Measurements from ENCODE around the gene SHQ1.

The SHQ1 gene

DNA sequence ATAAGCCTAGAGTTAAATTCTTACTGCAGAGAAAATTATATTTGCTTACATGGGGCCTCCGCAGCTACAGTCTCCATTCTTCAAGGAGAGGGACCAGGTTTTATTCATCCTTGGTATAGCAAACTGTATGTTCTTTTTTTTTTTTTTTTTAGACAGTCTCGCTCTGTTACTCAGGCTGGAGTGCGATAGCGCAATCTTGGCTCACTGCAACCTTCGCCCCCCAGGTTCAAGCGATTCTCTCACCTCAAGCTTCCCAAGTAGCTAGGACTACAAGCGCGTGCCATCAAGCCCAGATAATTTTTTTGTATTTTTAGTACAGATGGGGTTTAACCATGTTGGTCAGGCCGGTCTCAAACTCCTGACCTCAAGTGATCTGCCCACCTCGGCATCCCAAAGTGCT is 2.1 kb downstream of the SHQ1 start:
- H3K4me1 ChIP-seq (ENCODE audit: control insufficient read depth, insufficient read depth, low read length, unreplicated experiment), result peaks cover 34% of the 10 kb centered on the region
- peak overlapping the region; percentile 80; the same call in 1 of the 2 replicates for H3K4me3 ChIP-seq (ENCODE audit: low read depth, low read length)
- no peaks in the 10 kb centered on the region; the same call in 1 of the 2 replicates for H3K36me3 ChIP-seq (ENCODE audit: insufficient read depth, low read length)
- no peak overlapping the region for H3K27ac ChIP-seq (ENCODE audit: low read depth, low read length)
- H3K79me2 ChIP-seq (ENCODE audit: control insufficient read depth, insufficient read depth, low read length, unreplicated experiment), result peaks cover 38% of the 10 kb centered on the region
- H3K27me3 ChIP-seq (ENCODE audit: insufficient read depth, low read length), result no peaks in the 10 kb centered on the region
- H2AFZ ChIP-seq (ENCODE audit: low read length, unreplicated experiment), result no peak overlapping the region

DNA sequence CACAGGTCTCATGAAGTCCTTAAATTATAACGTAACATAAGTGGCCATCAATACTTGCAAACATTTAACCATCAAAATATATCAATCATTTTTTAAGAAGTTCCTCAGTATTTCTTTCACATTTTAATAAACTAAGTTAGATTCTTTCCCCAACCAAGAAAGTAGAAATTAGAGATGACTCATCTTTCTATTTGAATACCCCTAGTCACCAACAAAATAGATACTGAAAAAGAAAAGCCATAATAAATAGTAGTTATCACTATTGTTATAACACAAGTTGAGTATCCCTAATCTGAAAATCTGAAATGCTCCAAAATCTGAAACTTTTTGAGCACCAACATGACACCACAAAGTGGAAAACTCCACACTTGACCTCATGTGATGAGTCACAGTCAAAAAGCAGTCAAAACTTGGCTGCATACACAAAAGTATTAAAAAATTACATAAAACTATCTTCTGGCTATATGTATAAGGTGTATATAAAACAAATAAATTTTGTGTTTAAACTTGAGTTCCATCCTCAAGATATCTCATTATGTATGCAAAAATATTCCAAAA is 3.7 kb downstream of the SHQ1 start:
- H3K4me3 ChIP-seq (ENCODE audit: low read depth, low read length), result no peak overlapping the region
- H3K36me3 ChIP-seq (ENCODE audit: insufficient read depth, low read length), result no peaks in the 10 kb centered on the region; the same call in 1 of the 2 replicates
- peaks cover 38% of the 10 kb centered on the region for H3K79me2 ChIP-seq (ENCODE audit: control insufficient read depth, insufficient read depth, low read length, unreplicated experiment)
- H2AFZ ChIP-seq (ENCODE audit: low read length, unreplicated experiment), result no peak overlapping the region
- no peak overlapping the region for H3K27ac ChIP-seq (ENCODE audit: low read depth, low read length)
- H3K27me3 ChIP-seq (ENCODE audit: insufficient read depth, low read length), result no peaks in the 10 kb centered on the region
- H3K4me1 ChIP-seq (ENCODE audit: control insufficient read depth, insufficient read depth, low read length, unreplicated experiment), result peaks cover 32% of the 10 kb centered on the region

DNA sequence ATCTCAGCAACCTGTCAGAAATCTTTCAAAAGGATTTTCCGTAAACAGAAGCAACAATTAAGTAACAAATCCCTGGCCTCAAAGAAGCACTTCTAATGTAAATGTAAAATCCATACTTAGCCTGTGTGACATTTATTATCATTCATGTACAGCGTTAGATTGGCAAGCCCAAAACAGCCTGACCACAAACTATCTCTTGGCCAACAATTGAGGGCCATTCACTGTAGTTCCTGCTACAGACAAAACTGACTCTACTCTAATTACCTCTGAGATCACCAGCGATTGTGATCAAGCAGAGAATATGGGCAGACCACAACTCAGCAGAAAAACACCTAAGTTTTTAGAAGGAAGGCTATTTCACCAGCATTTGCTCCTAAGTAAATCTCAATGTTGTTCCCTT is 9.2 kb downstream of the SHQ1 start:
- Histone ChIP-seq H3K36me3 (ENCODE audit: insufficient read depth, low read length) (no peaks in the 10 kb centered on the region; the same call in 1 of the 2 replicates), H3K27me3 (ENCODE audit: insufficient read depth, low read length) (no peaks in the 10 kb centered on the region), H3K79me2 (ENCODE audit: control insufficient read depth, insufficient read depth, low read length, unreplicated experiment) (peaks cover 5% of the 10 kb centered on the region), H3K4me1 (ENCODE audit: control insufficient read depth, insufficient read depth, low read length, unreplicated experiment) (no peaks in the 10 kb centered on the region), H3K4me3 (ENCODE audit: low read depth, low read length) (no peak overlapping the region), H2AFZ (ENCODE audit: low read length, unreplicated experiment) (no peak overlapping the region), H3K27ac (ENCODE audit: low read depth, low read length) (no peak overlapping the region)

DNA sequence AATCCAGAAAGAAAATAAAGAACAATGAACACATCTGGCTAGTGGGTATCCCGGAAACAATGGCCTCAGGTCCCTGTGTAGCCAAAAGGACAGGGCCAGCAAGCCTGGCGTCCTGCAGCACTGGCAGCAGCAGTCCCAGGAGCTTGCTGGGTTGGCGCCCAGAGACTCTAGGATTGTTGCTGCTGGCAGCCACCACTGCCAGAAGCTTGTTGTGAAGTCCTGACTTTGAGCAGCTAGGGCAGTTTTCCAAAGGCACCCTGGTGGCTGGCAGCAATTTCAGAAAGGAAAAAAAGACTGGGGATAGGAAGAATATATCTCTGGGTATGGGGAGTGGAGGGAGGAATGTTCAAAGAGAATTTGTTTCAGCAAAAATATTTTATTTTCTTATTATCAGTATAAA is 11.3 kb downstream of the SHQ1 start:
- Histone ChIP-seq H3K36me3 (ENCODE audit: insufficient read depth, low read length) (peaks cover 5% of the 10 kb centered on the region; the same call in 1 of the 2 replicates), H3K4me3 (ENCODE audit: low read depth, low read length) (no peak overlapping the region), H3K27me3 (ENCODE audit: insufficient read depth, low read length) (no peaks in the 10 kb centered on the region), H3K4me1 (ENCODE audit: control insufficient read depth, insufficient read depth, low read length, unreplicated experiment) (no peaks in the 10 kb centered on the region), H3K27ac (ENCODE audit: low read depth, low read length) (no peak overlapping the region), H3K79me2 (ENCODE audit: control insufficient read depth, insufficient read depth, low read length, unreplicated experiment) (no peaks in the 10 kb centered on the region), H2AFZ (ENCODE audit: low read length, unreplicated experiment) (no peak overlapping the region)

DNA sequence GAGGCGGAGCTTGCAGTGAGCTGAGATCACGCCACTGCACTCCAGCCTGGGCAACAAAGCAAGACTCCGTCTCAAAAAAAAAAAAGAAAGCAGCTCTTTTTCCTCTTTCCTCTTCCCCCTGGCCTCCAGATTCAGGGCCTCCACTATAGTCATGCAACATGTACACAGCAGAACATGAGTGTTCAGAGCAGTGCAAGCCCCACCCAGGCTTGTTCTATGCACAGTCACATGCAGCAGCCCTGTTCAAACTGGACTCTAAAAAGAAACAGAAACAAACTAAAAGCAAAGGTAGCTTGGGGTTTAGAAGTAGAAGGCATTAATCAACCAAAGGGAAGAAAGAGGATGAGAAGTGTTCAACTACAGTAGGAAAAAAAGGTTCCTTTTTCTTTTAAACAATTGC is 11.8 kb downstream of the SHQ1 start:
- Histone ChIP-seq H3K4me3 (ENCODE audit: low read depth, low read length) (no peak overlapping the region), H3K79me2 (ENCODE audit: control insufficient read depth, insufficient read depth, low read length, unreplicated experiment) (no peaks in the 10 kb centered on the region), H3K27ac (ENCODE audit: low read depth, low read length) (no peak overlapping the region), H3K27me3 (ENCODE audit: insufficient read depth, low read length) (no peaks in the 10 kb centered on the region), H3K4me1 (ENCODE audit: control insufficient read depth, insufficient read depth, low read length, unreplicated experiment) (no peaks in the 10 kb centered on the region), H3K36me3 (ENCODE audit: insufficient read depth, low read length) (peaks cover 5% of the 10 kb centered on the region; the same call in 1 of the 2 replicates), H2AFZ (ENCODE audit: low read length, unreplicated experiment) (no peak overlapping the region)

DNA sequence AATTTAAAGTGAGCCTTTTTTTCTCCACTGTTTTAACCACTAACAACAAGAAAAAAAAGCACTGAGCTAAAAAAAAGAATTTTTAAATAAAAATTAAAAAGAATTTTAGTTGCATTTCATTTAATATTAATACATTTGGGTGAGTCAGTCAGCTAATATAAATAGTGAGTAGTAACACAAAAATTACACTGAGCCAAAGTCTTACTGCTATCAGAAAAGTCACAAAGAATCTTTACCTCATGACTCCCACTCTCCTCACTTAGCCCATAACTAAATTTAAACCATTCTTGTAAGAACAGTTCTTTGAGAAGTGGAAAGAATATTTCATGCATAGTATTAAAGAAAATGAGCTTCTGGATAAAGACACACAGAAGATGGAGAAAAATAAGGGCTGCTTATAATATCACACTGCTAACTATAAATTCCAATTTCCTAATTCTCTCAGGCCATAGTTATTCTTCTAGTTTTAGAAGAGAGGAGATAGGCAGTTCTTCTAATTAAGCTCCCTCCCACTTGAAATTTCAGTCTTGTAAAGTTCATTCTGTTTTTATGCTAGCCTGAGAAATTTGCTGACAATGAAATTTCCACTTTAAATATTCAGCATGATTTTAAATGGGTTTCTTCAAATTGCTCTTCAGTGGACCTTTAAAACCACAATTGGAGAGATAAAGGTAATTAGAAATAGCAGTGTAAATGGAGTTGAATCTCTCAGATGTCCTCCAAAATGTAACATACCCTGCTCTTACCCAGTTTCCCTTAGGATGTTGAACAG is 17.6 kb downstream of the SHQ1 start:
- H3K79me2 ChIP-seq (ENCODE audit: control insufficient read depth, insufficient read depth, low read length, unreplicated experiment), result no peaks in the 10 kb centered on the region
- no peak overlapping the region for H2AFZ ChIP-seq (ENCODE audit: low read length, unreplicated experiment)
- no peak overlapping the region for H3K4me3 ChIP-seq (ENCODE audit: low read depth, low read length)
- H3K36me3 ChIP-seq (ENCODE audit: insufficient read depth, low read length), result peaks cover 5% of the 10 kb centered on the region; the same call in 1 of the 2 replicates
- H3K27ac ChIP-seq (ENCODE audit: low read depth, low read length), result peak overlapping the region; percentile 58
- H3K27me3 ChIP-seq (ENCODE audit: insufficient read depth, low read length), result no peaks in the 10 kb centered on the region
- H3K4me1 ChIP-seq (ENCODE audit: control insufficient read depth, insufficient read depth, low read length, unreplicated experiment), result peaks cover 17% of the 10 kb centered on the region

DNA sequence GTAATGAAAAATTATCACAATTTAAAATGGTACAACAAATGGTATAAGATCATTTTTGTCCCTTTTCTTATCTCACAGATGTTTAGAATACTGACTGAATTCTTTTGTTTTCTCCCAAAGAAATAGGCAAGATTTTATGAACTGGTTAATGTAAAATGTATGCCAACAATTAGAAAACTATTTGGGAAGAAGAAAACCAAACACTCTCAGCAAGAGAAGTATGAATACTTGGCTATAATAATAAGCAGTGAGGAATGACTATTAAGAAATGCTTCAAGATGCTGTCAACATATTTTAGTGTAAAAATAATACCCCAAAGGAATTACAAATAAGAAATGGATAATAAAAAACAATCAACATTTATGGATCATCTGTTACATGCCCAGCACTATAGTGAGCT is 18.5 kb downstream of the SHQ1 start:
- Histone ChIP-seq H3K79me2 (ENCODE audit: control insufficient read depth, insufficient read depth, low read length, unreplicated experiment) (no peaks in the 10 kb centered on the region), H3K36me3 (ENCODE audit: insufficient read depth, low read length) (peaks cover 5% of the 10 kb centered on the region; the same call in 1 of the 2 replicates), H2AFZ (ENCODE audit: low read length, unreplicated experiment) (no peak overlapping the region), H3K4me1 (ENCODE audit: control insufficient read depth, insufficient read depth, low read length, unreplicated experiment) (peaks cover 17% of the 10 kb centered on the region), H3K27me3 (ENCODE audit: insufficient read depth, low read length) (no peaks in the 10 kb centered on the region), H3K4me3 (ENCODE audit: low read depth, low read length) (no peak overlapping the region), H3K27ac (ENCODE audit: low read depth, low read length) (peak overlapping the region; percentile 33)

DNA sequence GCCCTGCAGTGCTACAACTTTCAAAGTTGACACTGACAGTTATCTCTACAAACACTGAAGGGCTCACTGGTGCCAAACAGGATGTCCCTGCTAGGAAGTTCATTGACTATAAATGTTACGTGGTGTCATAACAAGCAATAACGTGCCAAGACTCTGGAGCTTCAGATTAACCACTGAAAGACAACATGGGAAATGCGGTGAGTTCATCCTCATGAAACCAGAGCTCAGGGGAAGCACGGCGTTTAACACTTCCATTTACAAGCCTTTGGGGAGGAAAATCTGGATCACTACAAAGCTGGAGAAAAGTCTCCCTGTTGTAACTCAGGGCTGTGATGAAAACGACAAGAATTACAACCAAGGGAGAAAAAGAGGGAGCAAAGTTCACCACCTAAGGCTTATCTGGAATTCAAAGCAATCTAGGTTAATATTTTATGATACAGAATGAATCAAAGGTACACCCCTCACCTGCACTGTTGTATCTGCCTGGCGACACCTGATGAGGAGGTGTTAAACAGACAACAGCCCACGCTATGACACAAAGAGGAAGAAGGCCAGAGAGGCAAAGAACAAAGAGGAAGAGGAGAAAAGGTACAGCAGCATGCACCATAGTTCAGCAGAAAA is 27.0 kb downstream of the SHQ1 start:
- H2AFZ ChIP-seq (ENCODE audit: low read length, unreplicated experiment), result no peak overlapping the region
- no peaks in the 10 kb centered on the region for H3K36me3 ChIP-seq (ENCODE audit: insufficient read depth, low read length)
- H3K27ac ChIP-seq (ENCODE audit: low read depth, low read length), result peak overlapping the region; percentile 41; the same call in 1 of the 2 replicates
- no peaks in the 10 kb centered on the region for H3K27me3 ChIP-seq (ENCODE audit: insufficient read depth, low read length)
- 0 out of 2 replicates have a peak overlapping the region, but pooled peaks have one; percentile 5 for H3K4me3 ChIP-seq (ENCODE audit: low read depth, low read length)
- peaks cover 50% of the 10 kb centered on the region for H3K4me1 ChIP-seq (ENCODE audit: control insufficient read depth, insufficient read depth, low read length, unreplicated experiment)
- H3K79me2 ChIP-seq (ENCODE audit: control insufficient read depth, insufficient read depth, low read length, unreplicated experiment), result no peaks in the 10 kb centered on the region

DNA sequence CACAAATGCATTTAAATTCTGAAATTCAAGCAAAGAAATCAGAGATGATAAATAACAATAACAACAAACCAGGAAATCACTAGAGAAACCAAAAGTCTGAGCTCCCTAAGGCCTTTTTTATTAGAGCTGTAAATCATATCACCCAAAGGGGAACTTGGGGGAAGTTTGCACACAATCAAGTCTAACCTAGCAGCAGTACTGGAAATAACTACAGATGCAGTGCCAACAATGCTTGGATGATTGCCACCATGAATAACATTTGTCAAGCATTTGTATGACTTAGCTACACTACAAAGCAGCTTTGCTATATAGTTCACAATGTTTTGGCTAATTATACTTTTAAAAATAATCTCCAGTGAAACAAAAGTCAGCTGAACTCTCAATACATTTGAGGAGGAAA is 27.8 kb downstream of the SHQ1 start:
- Histone ChIP-seq H3K27me3 (ENCODE audit: insufficient read depth, low read length) (no peaks in the 10 kb centered on the region), H3K4me1 (ENCODE audit: control insufficient read depth, insufficient read depth, low read length, unreplicated experiment) (peaks cover 50% of the 10 kb centered on the region), H3K27ac (ENCODE audit: low read depth, low read length) (peak overlapping the region; percentile 41; the same call in 1 of the 2 replicates), H3K36me3 (ENCODE audit: insufficient read depth, low read length) (no peaks in the 10 kb centered on the region), H3K4me3 (ENCODE audit: low read depth, low read length) (0 out of 2 replicates have a peak overlapping the region, but pooled peaks have one; percentile 5), H3K79me2 (ENCODE audit: control insufficient read depth, insufficient read depth, low read length, unreplicated experiment) (no peaks in the 10 kb centered on the region), H2AFZ (ENCODE audit: low read length, unreplicated experiment) (no peak overlapping the region)

DNA sequence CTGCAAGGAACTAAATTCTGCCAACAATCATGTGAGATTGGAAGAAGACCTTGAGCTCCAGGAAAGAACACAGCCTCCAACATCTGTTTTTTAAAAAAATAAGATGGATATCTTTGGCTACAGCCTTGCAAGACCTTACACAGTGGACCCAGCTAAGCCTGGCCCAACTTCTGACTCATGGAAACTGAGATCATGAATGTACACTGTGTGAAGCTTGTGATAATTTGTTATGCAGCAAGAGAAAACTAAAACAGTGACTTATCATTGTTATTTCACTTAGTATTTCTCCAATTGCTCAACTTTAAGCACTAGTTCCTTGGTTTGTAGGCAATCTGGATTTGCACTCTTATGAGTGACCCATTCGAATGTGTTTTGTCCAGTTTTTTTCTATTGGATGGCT is 29.3 kb downstream of the SHQ1 start:
- no peak overlapping the region for H2AFZ ChIP-seq (ENCODE audit: low read length, unreplicated experiment)
- H3K36me3 ChIP-seq (ENCODE audit: insufficient read depth, low read length), result no peaks in the 10 kb centered on the region; the same call in 1 of the 2 replicates
- H3K27me3 ChIP-seq (ENCODE audit: insufficient read depth, low read length), result no peaks in the 10 kb centered on the region
- peak overlapping the region; percentile 60 for H3K27ac ChIP-seq (ENCODE audit: low read depth, low read length)
- peaks cover 50% of the 10 kb centered on the region for H3K4me1 ChIP-seq (ENCODE audit: control insufficient read depth, insufficient read depth, low read length, unreplicated experiment)
- no peak overlapping the region for H3K4me3 ChIP-seq (ENCODE audit: low read depth, low read length)
- no peaks in the 10 kb centered on the region for H3K79me2 ChIP-seq (ENCODE audit: control insufficient read depth, insufficient read depth, low read length, unreplicated experiment)

Data from ACC112 (cell line).